HG02759 (cell line): ENCODE data around the gene ZNF700.
"Not testable (repeated sequence)": the region's sequence is repeated elsewhere in the genome, so short reads cannot be mapped to it uniquely, and the experiment has no call there.

Experiments used
- ATAC-seq: cut with Tn5 transposase; IDR thresholded peaks from one replicate; pipeline ENCODE4 v1.9.1; 2021; ENCODE audit warnings: mild to moderate bottlenecking, moderate library complexity; ENCODE audit not compliant: unreplicated experiment

Gene ZNF700

DNA sequence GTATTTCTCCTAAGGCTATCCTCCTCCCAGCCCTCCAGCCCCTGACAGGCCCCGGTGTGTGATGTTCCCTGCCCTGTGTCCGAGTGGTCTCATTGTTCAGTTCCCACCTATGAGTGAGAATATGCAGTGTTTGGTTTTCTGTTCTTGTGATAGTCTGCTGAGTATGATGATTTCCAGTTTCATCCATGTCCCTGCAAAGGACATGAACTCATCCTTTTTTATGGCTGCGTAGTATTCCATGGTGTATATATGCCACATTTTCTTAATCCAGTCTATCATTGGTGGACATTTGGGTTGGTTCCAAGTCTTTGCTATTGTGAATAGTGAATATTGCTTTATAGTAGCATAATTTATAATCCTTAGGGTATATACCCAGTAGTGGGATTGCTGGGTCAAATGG is 10.9 kb downstream of the ZNF700 start:
- ATAC-seq, result not testable (repeated sequence)

GRCh38 chr19:11938383-11938782 is 13.5 kb downstream of the ZNF700 start:
- not testable (repeated sequence) for ATAC-seq

DNA sequence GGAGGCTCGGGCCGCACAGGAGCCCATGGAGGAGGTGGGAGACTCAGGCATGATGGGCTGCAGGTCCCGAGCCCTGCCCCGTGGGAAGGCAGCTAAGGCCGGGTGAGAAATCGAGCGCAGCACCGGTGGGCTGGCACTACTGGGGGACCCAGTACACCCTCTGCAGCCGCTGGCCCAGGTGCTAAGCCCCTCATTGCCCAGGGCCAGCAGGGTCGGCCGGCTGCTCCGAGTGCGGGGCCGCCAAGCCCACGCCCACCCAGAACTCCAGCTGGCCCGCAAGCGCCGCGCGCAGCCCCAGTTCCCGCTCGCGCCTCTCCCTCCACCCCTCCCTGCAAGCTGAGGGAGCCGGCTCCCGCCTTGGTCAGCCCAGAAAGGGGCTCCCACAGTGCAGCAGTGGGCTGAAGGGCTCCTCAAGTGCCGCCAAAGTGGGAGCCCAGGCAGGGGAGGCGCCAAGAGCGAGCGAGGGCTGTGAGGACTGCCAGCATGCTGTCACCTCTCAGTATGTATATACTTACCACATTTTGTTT is 16.5 kb downstream of the ZNF700 start:
- not testable (repeated sequence) for ATAC-seq

DNA sequence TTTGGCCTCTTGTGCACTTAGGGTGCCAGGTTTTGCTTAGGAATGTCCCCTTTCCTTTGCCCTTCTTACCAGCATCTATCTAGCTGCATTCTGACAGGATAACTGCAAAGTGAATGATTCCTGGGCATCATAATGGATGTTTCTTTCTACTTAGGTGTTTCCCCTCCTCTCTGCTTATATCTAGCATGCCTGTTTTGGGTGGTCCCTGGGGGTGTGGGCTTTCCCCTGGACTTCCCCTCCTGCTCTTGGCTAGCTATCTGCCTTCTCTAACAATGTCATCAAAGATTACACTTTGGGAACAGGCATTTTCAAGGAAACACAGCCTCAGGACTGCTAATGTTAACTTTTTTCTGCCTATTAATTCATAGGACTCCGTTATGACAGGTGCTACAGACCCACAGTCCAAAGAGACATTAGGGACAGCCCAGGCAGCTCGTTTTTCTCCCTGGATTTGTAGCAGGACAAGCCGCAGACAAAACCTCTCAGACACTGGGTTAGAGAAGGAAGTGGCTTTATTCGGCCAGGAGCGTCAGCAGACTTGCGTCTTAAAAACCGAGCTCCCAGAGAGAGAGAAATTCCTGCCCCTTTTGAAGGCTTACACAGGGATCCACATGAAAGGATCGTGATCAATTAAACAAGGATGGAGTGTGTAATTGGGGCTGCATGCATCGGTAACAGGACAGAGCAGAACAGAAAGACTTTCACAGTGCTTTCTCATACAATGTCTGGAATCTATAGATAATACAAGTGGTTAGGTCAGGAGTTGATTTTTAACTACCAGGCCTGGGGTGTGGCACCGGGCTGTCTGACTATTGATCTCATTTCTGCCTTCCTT is 17.3 kb downstream of the ZNF700 start:
- no peak for ATAC-seq

- ATAC-seq, result no peak
Observed at GRCh38 chr19:11942843-11943108, 17.9 kb downstream of the ZNF700 start.

DNA sequence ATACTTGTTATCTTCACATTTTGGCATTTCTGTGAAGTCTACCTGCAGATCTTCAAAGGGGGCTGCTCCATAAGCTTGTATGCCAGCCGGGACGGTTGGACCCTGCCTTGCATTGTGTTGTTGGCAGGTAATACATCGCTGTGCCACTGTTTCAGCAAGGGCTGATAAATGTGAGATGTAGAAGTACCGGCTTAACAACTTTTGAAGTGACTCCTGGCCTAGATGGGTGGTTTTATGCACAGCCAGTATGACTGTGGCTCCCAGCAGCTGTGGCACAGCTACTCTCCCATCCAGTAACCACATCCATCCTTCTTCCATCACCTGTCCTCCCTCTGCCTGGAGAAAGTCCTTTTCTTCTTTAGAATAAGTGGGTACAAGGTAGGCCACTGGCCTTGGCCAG is 19.7 kb downstream of the ZNF700 start:
- no peak for ATAC-seq

- ATAC-seq, result no peak
Observed at GRCh38 chr19:11948646-11949045, 23.7 kb downstream of the ZNF700 start.

DNA sequence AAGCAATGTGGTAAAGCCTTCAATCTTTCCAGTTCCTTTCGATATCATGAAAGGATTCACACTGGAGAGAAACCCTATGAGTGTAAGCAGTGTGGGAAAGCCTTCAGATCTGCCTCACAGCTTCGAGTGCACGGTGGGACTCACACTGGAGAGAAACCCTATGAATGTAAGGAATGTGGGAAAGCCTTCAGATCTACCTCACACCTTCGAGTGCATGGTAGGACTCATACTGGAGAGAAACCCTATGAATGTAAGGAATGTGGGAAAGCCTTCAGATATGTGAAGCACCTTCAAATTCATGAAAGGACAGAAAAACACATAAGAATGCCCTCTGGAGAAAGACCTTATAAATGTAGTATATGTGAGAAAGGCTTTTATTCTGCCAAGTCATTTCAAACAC is 24.3 kb downstream of the ZNF700 start:
- ATAC-seq, result no peak

DNA sequence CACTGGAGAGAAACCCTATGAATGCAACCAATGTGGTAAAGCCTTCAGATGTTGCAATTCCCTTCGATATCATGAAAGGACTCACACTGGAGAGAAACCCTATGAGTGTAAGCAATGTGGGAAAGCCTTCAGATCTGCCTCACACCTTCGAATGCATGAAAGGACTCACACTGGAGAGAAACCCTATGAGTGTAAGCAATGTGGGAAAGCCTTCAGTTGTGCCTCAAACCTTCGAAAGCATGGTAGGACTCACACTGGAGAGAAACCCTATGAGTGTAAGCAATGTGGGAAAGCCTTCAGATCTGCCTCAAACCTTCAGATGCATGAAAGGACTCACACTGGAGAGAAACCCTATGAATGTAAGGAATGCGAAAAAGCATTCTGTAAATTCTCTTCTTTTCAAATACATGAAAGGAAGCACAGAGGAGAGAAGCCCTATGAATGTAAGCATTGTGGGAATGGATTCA is 24.7 kb downstream of the ZNF700 start:
- not testable (repeated sequence) for ATAC-seq

DNA sequence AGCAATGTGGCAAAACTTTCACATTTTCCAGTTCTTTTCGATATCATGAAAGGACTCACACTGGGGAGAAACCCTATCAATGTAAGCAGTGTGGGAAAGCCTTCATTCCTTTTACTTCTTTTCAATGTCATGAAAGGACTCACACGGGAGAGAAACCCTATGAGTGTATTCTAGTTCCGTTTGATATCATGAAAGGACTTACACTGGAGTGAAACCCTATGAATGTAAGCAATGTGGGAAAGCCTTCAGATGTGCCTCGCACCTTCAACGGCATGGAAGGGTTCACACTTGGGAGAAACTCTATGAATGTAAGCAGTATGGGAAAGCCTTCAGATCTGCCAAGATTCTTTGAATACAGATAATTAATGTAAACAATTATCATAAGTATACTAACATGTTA is 25.4 kb downstream of the ZNF700 start:
- ATAC-seq, result no peak

- ATAC-seq, result no peak
Observed at GRCh38 chr19:11963566-11964355, 38.9 kb downstream of the ZNF700 start.

DNA sequence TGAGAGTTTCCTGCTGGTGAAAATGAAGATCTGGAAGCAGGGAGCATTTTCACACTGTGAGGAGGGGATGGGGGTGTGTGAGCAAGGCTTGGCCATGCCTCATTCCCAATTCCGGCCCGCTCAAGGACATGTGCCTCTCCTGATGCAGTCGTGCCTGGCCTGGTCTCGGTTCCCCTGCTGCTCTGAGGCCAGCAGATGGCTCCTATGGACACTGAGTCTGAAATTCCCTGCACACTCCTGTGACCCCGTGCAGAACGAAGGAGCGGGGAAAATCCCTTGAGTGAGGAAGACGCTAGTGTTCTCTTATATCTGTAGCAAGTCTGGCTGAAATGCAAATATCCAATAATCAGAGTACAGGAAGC is 39.6 kb downstream of the ZNF700 start:
- ATAC-seq, result no peak

- peak; percentile 88 for ATAC-seq
Observed at GRCh38 chr19:11964858-11965645, 40.1 kb downstream of the ZNF700 start, which contains the start of gene ZNF763. Gene ZNF763 (plus strand): TSS chr19:11965040. CDS start chr19:11965209, 169 bp downstream.

- no peak for ATAC-seq
Observed at GRCh38 chr19:11970174-11970573, 45.3 kb downstream of the ZNF700 start.

GRCh38 chr19:11971041-11971440 is 46.1 kb downstream of the ZNF700 start:
- ATAC-seq, result no peak

DNA sequence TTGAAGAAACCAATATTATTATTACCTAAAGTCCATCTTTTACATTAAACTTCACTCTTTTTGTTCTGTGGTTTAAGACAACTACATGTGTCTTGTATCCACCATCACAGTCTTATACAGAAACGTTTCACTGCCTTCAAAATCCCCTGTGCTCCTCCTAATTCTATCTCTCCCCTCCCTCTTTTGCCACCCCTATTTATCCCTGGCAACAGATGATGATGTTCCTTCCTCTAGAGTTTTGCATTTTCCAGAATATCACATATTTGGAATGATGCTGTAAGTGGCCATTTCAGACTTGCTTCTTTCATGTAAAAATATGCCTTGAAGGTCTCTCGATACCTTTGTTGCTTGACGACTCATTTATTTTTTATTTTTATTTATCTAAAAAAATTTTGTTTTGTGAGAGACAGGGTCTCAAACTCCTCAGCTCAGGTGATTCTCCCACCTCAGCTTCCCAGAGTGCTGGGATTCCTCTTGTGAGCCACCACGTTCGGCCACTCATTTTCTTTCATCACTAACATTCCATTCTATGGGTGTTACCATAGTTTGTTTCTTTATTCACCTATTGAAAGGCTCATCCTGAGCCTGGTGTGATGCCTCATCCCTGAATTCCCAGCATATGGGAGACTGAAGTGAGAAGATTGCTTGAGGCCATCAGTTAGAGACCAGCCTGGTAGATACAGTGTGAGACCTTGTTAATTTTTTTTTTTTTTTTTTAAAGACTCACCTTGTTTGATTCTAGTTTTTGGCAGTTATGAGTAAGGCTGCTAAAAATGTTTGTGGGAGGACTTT is 48.3 kb downstream of the ZNF700 start:
- ATAC-seq, result no peak

- ATAC-seq, result no peak
Observed at GRCh38 chr19:11978492-11979100, 53.7 kb downstream of the ZNF700 start.

DNA sequence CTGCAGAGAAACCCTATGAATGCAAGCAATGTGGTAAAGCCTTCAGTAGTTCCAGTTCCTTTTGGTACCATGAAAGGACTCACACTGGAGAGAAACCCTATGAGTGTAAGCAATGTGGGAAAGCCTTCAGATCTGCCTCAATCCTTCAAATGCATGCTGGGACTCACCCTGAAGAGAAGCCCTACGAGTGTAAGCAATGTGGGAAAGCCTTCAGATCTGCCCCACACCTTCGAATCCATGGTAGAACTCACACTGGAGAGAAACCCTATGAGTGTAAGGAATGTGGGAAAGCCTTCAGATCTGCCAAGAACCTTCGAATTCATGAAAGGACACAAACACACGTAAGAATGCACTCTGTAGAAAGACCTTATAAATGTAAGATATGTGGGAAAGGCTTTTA is 54.6 kb downstream of the ZNF700 start:
- no peak for ATAC-seq

DNA sequence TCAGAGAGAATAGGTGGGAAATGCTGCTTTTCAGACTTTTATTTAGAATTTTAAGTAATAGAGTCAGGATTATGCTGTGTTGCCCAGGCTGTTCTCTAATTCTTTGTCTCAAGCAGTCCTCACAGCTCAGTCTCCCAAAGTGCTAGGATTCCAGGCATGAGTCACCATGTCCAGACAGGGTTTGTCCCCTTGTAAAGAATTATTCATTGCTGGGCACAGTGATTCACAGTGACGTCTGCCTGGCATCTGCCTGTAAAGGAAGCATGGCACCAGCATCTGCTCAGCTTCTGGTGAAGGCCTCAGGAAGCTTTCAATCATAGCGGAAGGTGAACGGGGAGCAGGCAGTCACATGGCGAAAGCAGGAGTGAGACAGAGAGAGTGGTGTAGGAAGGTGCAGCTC is 57.6 kb downstream of the ZNF700 start:
- no peak for ATAC-seq

GRCh38 chr19:11984986-11985385 is 60.1 kb downstream of the ZNF700 start:
- ATAC-seq, result no peak
